Uterus (tissue), 2 donors: Measurements from ENCODE around the gene PRDM15.

Source experiments
- POLR2A ChIP-seq, 2 donors: fragments of 450-650 bp; IDR thresholded peaks; one replicate each; pipeline ENCODE4 v1.6.1; 2016; ENCODE audit warnings: antibody characterized with exemption in 2 of 2, mild to moderate bottlenecking in 1 of 2, moderate library complexity in 1 of 2
- TF ChIP-seq, protein P1 (sequence below), 4 experiments: fragments of 200-600 bp in 2 of 4; fragments of 450-650 bp in 2 of 4; sonication (generic) in 2 of 4; IDR thresholded peaks; one replicate each; pipeline ENCODE4 v1.5.1; 2016 to 2019; ENCODE audit warnings: antibody characterized with exemption in 4 of 4, mild to moderate bottlenecking in 2 of 4, moderate library complexity in 1 of 4

DNA sequence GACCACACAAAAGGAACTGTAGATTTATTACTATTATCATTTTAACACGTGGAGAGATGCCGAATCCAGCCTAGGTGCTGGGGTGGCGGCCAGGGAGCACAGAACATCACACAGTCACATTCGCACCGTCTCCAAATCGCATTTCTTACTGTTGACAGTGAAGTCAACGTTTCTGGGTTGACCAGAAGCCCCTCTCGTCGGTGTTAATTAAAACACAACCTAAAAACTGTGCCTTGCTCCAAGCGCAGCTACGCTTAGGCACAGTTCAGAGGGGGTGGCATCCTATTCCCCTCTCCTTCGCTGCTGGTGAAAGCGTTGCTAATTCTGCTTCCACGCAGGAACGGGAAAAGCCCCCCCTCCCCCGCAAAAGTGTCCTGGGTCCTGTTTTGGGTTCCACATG lies 116.4 kb downstream of the PRDM15 start:
- TF ChIP-seq, protein P1, sequence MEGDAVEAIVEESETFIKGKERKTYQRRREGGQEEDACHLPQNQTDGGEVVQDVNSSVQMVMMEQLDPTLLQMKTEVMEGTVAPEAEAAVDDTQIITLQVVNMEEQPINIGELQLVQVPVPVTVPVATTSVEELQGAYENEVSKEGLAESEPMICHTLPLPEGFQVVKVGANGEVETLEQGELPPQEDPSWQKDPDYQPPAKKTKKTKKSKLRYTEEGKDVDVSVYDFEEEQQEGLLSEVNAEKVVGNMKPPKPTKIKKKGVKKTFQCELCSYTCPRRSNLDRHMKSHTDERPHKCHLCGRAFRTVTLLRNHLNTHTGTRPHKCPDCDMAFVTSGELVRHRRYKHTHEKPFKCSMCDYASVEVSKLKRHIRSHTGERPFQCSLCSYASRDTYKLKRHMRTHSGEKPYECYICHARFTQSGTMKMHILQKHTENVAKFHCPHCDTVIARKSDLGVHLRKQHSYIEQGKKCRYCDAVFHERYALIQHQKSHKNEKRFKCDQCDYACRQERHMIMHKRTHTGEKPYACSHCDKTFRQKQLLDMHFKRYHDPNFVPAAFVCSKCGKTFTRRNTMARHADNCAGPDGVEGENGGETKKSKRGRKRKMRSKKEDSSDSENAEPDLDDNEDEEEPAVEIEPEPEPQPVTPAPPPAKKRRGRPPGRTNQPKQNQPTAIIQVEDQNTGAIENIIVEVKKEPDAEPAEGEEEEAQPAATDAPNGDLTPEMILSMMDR (IDR thresholded peaks at IDR 0.05): no peak
- no peak for TF ChIP-seq POLR2A (IDR thresholded peaks at IDR 0.05)
